ENCODE results near the gene SPTBN1. TPM values are rescaled to one million over a fixed set of nuclear protein-coding genes. Genes with fewer than 3 reads are reported as not detected.

The SPTBN1 gene
- total RNA-seq, 1 experiment from 2014 or later = 262 TPM

DNA sequence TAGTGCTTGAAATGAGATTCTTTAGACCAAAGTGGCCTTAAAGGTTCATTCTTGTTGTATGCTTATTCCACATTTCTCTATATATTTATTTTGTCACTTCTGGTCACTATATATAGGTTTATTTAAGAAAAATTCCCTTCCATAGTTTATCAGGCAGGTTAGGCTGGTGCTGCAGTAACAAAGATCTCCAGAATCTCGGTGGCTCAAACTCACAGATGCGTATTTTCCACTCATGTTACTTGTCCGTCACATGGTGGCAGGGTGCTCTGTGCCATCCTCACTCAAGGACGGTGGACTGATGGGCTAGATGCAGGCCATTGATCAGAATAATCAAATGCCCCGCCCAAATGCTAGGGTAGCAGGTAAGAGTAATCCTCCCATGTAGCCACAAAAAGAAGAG lies 19.8 kb downstream of the SPTBN1 start:
- Histone ChIP-seq H3F3A (ENCODE audit: insufficient read depth, low read depth) (no peaks in the 10 kb centered on the region), H4K20me1 (ENCODE audit: insufficient read depth) (no peaks in the 10 kb centered on the region), H2AFZ (no peak overlapping the region), H3K4me1 (replicated peaks; ENCODE audit: insufficient read depth) (peaks cover 10% of the 10 kb centered on the region; the same call in 1 of the 2 replicates), H3K9me2 (ENCODE audit: insufficient read depth) (no peaks in the 10 kb centered on the region; the same call in 1 of the 2 replicates), H3K4me2 (no peak overlapping the region), H3K27ac (no peak overlapping the region), H3K9me3 (ENCODE audit: insufficient read depth, low read depth) (0 out of 2 replicates have a peak, but pooled peaks cover 14% of the 10 kb centered on the region), H3K79me2 (ENCODE audit: low read depth) (no peaks in the 10 kb centered on the region), H3K27me3 (ENCODE audit: insufficient read depth, low read depth) (no peaks in the 10 kb centered on the region), H3K36me3 (ENCODE audit: low read depth) (no peaks in the 10 kb centered on the region), H3K4me3 (no peak overlapping the region)
- CTCF ChIA-PET = no interaction called here
- no peak for DNase-seq
- BruUV-seq (replicated peaks) = no TSS peak
- intact Hi-C loops (cut with micrococcal nuclease; ENCODE audit: unreplicated experiment) = no loop called here
- POLR2A ChIA-PET (ENCODE audit: unreplicated experiment) = no interaction called here
- no peak for TF ChIP-seq EZH2 (IDR thresholded peaks at IDR 0.05; ENCODE audit: low read depth)
- TF ChIP-seq, protein P1, sequence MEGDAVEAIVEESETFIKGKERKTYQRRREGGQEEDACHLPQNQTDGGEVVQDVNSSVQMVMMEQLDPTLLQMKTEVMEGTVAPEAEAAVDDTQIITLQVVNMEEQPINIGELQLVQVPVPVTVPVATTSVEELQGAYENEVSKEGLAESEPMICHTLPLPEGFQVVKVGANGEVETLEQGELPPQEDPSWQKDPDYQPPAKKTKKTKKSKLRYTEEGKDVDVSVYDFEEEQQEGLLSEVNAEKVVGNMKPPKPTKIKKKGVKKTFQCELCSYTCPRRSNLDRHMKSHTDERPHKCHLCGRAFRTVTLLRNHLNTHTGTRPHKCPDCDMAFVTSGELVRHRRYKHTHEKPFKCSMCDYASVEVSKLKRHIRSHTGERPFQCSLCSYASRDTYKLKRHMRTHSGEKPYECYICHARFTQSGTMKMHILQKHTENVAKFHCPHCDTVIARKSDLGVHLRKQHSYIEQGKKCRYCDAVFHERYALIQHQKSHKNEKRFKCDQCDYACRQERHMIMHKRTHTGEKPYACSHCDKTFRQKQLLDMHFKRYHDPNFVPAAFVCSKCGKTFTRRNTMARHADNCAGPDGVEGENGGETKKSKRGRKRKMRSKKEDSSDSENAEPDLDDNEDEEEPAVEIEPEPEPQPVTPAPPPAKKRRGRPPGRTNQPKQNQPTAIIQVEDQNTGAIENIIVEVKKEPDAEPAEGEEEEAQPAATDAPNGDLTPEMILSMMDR (conservative IDR thresholded peaks at IDR 0.05) = no peak

DNA sequence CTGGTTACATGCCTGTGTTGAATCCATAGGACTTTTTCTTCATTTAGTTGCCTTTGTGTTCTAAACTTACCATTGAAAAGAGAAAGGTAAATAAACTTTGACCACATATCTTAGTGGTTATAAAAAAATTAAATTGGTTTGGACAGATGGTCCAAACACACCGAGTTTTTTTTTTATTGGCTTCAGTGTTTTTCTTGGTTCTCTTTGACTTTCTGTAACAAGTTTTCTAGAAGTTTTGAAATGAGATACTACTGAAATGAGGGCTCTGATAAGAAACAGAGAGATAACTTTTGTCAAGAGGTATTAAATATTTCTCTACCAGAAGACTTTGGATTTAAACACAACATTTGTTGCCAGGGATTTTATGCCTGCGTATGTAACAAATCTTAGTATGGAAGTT lies 20.7 kb downstream of the SPTBN1 start:
- BruUV-seq (replicated peaks) = no TSS peak
- no peaks in the 10 kb centered on the region for H3K9me2 ChIP-seq (ENCODE audit: insufficient read depth)
- H3K4me3 ChIP-seq = no peak overlapping the region
- H4K20me1 ChIP-seq (ENCODE audit: insufficient read depth) = no peaks in the 10 kb centered on the region
- ChIA-PET CTCF (no interaction called here), POLR2A (ENCODE audit: unreplicated experiment) (no interaction called here)
- no peak overlapping the region for H2AFZ ChIP-seq
- TF ChIP-seq, protein P1 (conservative IDR thresholded peaks at IDR 0.05) = no peak
- no peak for TF ChIP-seq EZH2 (IDR thresholded peaks at IDR 0.05; ENCODE audit: low read depth)
- H3K27me3 ChIP-seq (ENCODE audit: insufficient read depth, low read depth) = no peaks in the 10 kb centered on the region
- no peak overlapping the region for H3K27ac ChIP-seq
- no peaks in the 10 kb centered on the region for H3K79me2 ChIP-seq (ENCODE audit: low read depth)
- 0 out of 2 replicates have a peak, but pooled peaks cover 14% of the 10 kb centered on the region for H3K9me3 ChIP-seq (ENCODE audit: insufficient read depth, low read depth)
- H3K4me2 ChIP-seq = no peak overlapping the region
- no peaks in the 10 kb centered on the region for H3F3A ChIP-seq (ENCODE audit: insufficient read depth, low read depth)
- no peaks in the 10 kb centered on the region for H3K36me3 ChIP-seq (ENCODE audit: low read depth)
- intact Hi-C loops (cut with micrococcal nuclease; ENCODE audit: unreplicated experiment) = no loop called here
- no peak for DNase-seq
- H3K4me1 ChIP-seq (replicated peaks; ENCODE audit: insufficient read depth) = peaks cover 10% of the 10 kb centered on the region; the same call in 1 of the 2 replicates

DNA sequence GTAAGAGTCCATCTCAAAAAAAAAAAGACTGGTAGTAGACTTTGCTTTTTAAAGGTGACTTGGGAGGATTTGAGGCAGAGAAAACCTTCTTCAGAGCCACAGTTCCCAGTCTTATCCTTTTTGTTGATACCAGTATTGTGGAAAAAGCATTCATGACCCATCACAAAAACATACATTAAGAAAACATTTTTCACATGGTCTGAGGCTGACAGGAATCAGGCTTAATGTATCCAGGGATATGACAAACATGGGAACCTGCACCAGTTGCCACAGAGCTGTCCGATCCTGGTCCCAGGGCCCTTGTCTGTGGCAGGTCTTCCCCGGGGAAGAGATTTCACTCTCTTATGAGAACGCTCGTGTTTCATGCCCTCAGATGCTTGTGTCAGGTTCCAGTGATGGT lies 21.8 kb downstream of the SPTBN1 start:
- no peak overlapping the region for H3K4me2 ChIP-seq
- no peaks in the 10 kb centered on the region for H3K9me2 ChIP-seq (ENCODE audit: insufficient read depth)
- no peak overlapping the region for H2AFZ ChIP-seq
- H4K20me1 ChIP-seq (ENCODE audit: insufficient read depth) = no peaks in the 10 kb centered on the region
- no peak overlapping the region for H3K27ac ChIP-seq
- no peaks in the 10 kb centered on the region for H3F3A ChIP-seq (ENCODE audit: insufficient read depth, low read depth)
- no peaks in the 10 kb centered on the region for H3K79me2 ChIP-seq (ENCODE audit: low read depth)
- TF ChIP-seq, protein P1 (conservative IDR thresholded peaks at IDR 0.05) = no peak
- no peak for TF ChIP-seq EZH2 (IDR thresholded peaks at IDR 0.05; ENCODE audit: low read depth)
- peaks cover 11% of the 10 kb centered on the region; the same call in 1 of the 2 replicates for H3K4me1 ChIP-seq (replicated peaks; ENCODE audit: insufficient read depth)
- intact Hi-C loops (cut with micrococcal nuclease; ENCODE audit: unreplicated experiment) = no loop called here
- no peak overlapping the region for H3K4me3 ChIP-seq
- H3K9me3 ChIP-seq (ENCODE audit: insufficient read depth, low read depth) = 0 out of 2 replicates have a peak, but pooled peaks cover 14% of the 10 kb centered on the region
- BruUV-seq (replicated peaks) = no TSS peak
- H3K27me3 ChIP-seq (ENCODE audit: insufficient read depth, low read depth) = no peaks in the 10 kb centered on the region
- ChIA-PET POLR2A (ENCODE audit: unreplicated experiment) (no interaction called here), CTCF (no interaction called here)
- no peak for DNase-seq
- no peaks in the 10 kb centered on the region for H3K36me3 ChIP-seq (ENCODE audit: low read depth)

Data from PC-9 (cell line).